ENCODE measurements around the gene MAN1A2.

GRCh38 chr1:117541003-117541402 is 173.8 kb downstream of the MAN1A2 start:
- TF ChIP-seq POLR2A (IDR thresholded peaks at IDR 0.05) (no peak), POLR2AphosphoS5 (IDR thresholded peaks at IDR 0.05) (no peak), CTCF (IDR thresholded peaks at IDR 0.05) (no peak)
